Measurements from ENCODE around the gene ARNT2.

Gene ARNT2

GRCh38 chr15:80444680-80445251 lies 40.6 kb downstream of the ARNT2 start:
- no peak for DNase-seq

- DNase-seq, result no peak
These were observed 41.3 kb downstream of the ARNT2 start for GRCh38 chr15:80445300-80446041.

GRCh38 chr15:80447077-80447476 lies 42.9 kb downstream of the ARNT2 start:
- no peak for DNase-seq

- no peak for DNase-seq
These were observed 45.6 kb downstream of the ARNT2 start for GRCh38 chr15:80449825-80450224.

- DNase-seq, result no peak
These were observed 46.7 kb downstream of the ARNT2 start for GRCh38 chr15:80450811-80451321.

GRCh38 chr15:80452166-80452565 lies 48.0 kb downstream of the ARNT2 start:
- no peak for DNase-seq

GRCh38 chr15:80455051-80455648 lies 51.0 kb downstream of the ARNT2 start:
- no peak for DNase-seq

GRCh38 chr15:80455668-80456442 lies 51.7 kb downstream of the ARNT2 start:
- DNase-seq, result peak; percentile 55

GRCh38 chr15:80456517-80457492 lies 52.6 kb downstream of the ARNT2 start:
- no peak for DNase-seq

GRCh38 chr15:80457896-80458295 lies 53.7 kb downstream of the ARNT2 start:
- DNase-seq, result no peak

GRCh38 chr15:80458580-80458979 lies 54.4 kb downstream of the ARNT2 start:
- DNase-seq, result no peak

- no peak for DNase-seq
These were observed 55.2 kb downstream of the ARNT2 start for GRCh38 chr15:80459380-80459779.

- no peak for DNase-seq
These were observed 55.6 kb downstream of the ARNT2 start for GRCh38 chr15:80459818-80460217.

- no peak for DNase-seq
These were observed 57.3 kb downstream of the ARNT2 start for GRCh38 chr15:80461356-80462095.

- DNase-seq, result no peak
These were observed 57.9 kb downstream of the ARNT2 start for GRCh38 chr15:80462111-80462510.

GRCh38 chr15:80462836-80463512 lies 58.8 kb downstream of the ARNT2 start:
- no peak for DNase-seq

- peak; percentile 39 for DNase-seq
These were observed 60.9 kb downstream of the ARNT2 start for GRCh38 chr15:80464951-80465625.

- no peak for DNase-seq
These were observed 61.4 kb downstream of the ARNT2 start for GRCh38 chr15:80465626-80466005.

GRCh38 chr15:80466543-80466942 lies 62.4 kb downstream of the ARNT2 start:
- no peak for DNase-seq

- DNase-seq, result no peak
These were observed 63.1 kb downstream of the ARNT2 start for GRCh38 chr15:80467311-80467714.
